ENCODE results near the gene PACSIN1.

GRCh38 chr6:34528996-34529664, 63.3 kb downstream of the PACSIN1 start:
- TF ChIP-seq EZH2 (IDR thresholded peaks at IDR 0.05) (no peak), ZBTB33 (IDR thresholded peaks at IDR 0.05; ENCODE audit: extremely low read depth, insufficient replicate concordance, low read length) (no peak), TCF7L2 (IDR thresholded peaks at IDR 0.05; ENCODE audit: borderline replicate concordance, extremely low read depth, insufficient read depth, insufficient read length) (no peak), POLR2A (IDR thresholded peaks at IDR 0.05; ENCODE audit: borderline replicate concordance, extremely low read depth, insufficient read depth, insufficient read length) (no peak), CTCF (IDR thresholded peaks at IDR 0.05 in 2 of 3, conservative IDR thresholded peaks at IDR 0.05 in 1 of 3; ENCODE audit: borderline replicate concordance in 1 of 3, insufficient read depth in 1 of 3, low read depth in 2 of 3, low read length in 2 of 3) (no peak), MAX (IDR thresholded peaks at IDR 0.05) (no peak), REST (IDR thresholded peaks at IDR 0.05; ENCODE audit: low read depth) (no peak), ZNF274 (IDR thresholded peaks at IDR 0.05; ENCODE audit: low read depth, low read length) (no peak)
